SJSA1 (cell line): ENCODE results near the gene RBM6. TPM values are rescaled to one million over a fixed set of nuclear protein-coding genes. Genes with fewer than 3 reads are reported as not detected.
"Not testable (repeated sequence)": the region's sequence is repeated elsewhere in the genome, so short reads cannot be mapped to it uniquely, and the experiment has no call there.

ENCODE experiments used
- DNase-seq, 2 experiments: peaks; one replicate each; pipeline ENCODE4 v3.0.0-alpha.2; 2015 to 2020; ENCODE audit warnings: low spot score in 2 of 2, low read depth in 1 of 2
- H3K27ac ChIP-seq: fragments of 250-450 bp; sonication (Bioruptor Pico); 2 replicates; pipeline ENCODE4 v1.5.1; 2020; ENCODE audit warnings: mild to moderate bottlenecking, moderate library complexity
- H3K27me3 ChIP-seq: fragments of 250-450 bp; sonication (Bioruptor Pico); replicated peaks from 2 replicates; pipeline ENCODE4 v1.5.1; 2020; ENCODE audit warnings: mild to moderate bottlenecking, moderate library complexity
- H3K36me3 ChIP-seq: fragments of 250-450 bp; sonication (Bioruptor Pico); 2 replicates; pipeline ENCODE4 v1.5.1; 2020; ENCODE audit warnings: mild to moderate bottlenecking
- H3K4me1 ChIP-seq: fragments of 250-450 bp; sonication (Bioruptor Pico); replicated peaks from 2 replicates; pipeline ENCODE4 v1.6.1; 2021; ENCODE audit warnings: mild to moderate bottlenecking
- H3K4me3 ChIP-seq: fragments of 250-450 bp; sonication (Bioruptor Pico); 2 replicates; pipeline ENCODE4 v1.5.1; 2020; ENCODE audit warnings: mild to moderate bottlenecking
- H3K9me3 ChIP-seq: fragments of 250-450 bp; sonication (Bioruptor Pico); replicated peaks from 2 replicates; pipeline ENCODE4 v1.5.1; 2020; ENCODE audit warnings: mild to moderate bottlenecking
- total RNA-seq: library from RNA; depleted of rRNA; stranded (reverse); fragments of >200 nt; shearing (Covaris generic); gene quantifications from 2 replicates; pipeline ENCODE4 v1.2.3, GENCODE V29; 2014

The RBM6 gene
- total RNA-seq, 1 experiment from 2014 or later = 38.8 TPM

DNA sequence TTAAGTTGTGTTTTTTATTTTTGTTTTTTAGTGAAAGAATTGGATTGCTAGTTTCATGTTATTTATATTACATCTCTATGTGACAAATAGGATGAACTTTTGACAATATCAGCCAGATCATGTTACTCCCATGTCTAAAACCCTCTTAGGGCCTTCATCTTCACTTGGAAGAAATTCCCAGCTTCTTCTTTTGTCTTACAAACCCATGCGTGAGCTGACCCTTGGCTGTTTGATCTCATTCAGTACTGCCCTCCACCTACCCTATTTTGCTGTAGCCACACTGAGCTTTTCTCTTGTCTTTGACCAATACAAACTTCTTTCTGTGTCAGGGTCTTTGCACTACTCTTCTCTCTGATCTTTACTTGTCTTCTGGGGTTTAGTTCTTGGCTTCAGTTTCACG is 37.0 kb downstream of the RBM6 start:
- DNase-seq = no peak
- no peaks in the 10 kb centered on the region for H3K27me3 ChIP-seq
- no peak overlapping the region for H3K4me3 ChIP-seq
- H3K36me3 ChIP-seq = peaks cover 45% of the 10 kb centered on the region
- no peak overlapping the region for H3K27ac ChIP-seq
- H3K4me1 ChIP-seq = no peaks in the 10 kb centered on the region
- no peaks in the 10 kb centered on the region for H3K9me3 ChIP-seq

DNA sequence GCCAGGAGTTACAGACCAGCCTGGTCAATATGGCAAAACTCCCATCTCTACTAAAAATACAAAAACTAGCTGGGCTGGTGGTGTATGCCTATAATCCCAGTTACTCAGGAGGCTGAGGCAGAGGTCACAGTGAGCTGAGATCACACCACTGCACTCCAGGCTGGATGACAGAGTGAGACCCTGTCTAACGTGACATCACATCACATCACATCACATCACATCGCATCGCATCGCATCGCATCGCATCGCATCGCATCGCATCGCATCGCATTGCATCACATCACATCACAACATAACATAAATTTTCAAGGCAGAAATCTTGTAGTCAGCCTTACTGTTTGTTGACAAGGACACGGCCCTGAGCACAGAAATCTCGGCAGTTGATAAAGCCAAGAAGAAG is 44.4 kb downstream of the RBM6 start:
- Histone ChIP-seq H3K9me3 (no peaks in the 10 kb centered on the region), H3K4me3 (no peak overlapping the region), H3K36me3 (peaks cover 26% of the 10 kb centered on the region), H3K27ac (no peak overlapping the region), H3K4me1 (no peaks in the 10 kb centered on the region), H3K27me3 (no peaks in the 10 kb centered on the region)
- DNase-seq = no peak

DNA sequence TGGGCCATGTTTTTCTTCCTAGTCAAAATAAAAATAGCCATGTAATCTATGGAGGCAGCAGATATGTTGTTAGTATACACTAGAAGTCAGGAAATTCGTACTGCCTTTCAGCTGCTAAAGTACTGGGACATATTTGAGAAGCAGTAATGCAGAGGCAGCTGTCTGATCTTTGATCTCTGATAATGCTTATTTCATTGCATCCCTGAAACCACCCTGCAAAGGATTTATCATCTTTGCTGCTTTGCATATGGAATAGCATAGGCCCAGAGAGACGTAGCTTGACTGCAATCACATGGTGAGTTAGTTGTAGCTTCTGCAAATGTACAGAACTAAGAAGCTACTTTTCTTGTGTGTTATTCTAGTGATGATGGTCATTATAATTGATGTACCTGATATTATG is 52.4 kb downstream of the RBM6 start:
- Histone ChIP-seq H3K27me3 (no peaks in the 10 kb centered on the region), H3K36me3 (peaks cover 23% of the 10 kb centered on the region), H3K9me3 (no peaks in the 10 kb centered on the region), H3K4me1 (no peaks in the 10 kb centered on the region), H3K4me3 (no peak overlapping the region), H3K27ac (no peak overlapping the region)
- DNase-seq = no peak

DNA sequence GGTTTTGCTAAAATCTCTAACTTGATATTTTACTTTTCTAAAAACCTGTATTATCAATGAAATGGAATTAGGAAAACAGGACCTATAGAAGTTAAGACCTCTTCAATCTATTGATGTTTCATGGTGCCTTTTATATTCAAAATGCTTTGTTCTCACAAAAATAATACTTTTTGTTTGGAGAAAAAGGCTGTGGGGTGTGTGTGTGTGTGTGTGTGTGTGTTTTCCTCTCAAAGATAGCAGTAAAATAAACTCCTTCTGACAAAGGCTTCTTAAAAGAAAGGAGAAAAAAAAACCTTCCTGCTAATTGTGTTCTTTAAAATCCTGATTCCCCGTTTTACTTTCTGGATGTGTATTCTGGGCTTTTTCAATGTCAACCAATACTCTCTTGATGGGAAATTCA is 54.5 kb downstream of the RBM6 start:
- Histone ChIP-seq H3K36me3 (peaks cover 16% of the 10 kb centered on the region), H3K27ac (no peak overlapping the region), H3K27me3 (no peaks in the 10 kb centered on the region), H3K4me3 (no peak overlapping the region), H3K9me3 (no peaks in the 10 kb centered on the region), H3K4me1 (no peaks in the 10 kb centered on the region)
- DNase-seq = no peak

DNA sequence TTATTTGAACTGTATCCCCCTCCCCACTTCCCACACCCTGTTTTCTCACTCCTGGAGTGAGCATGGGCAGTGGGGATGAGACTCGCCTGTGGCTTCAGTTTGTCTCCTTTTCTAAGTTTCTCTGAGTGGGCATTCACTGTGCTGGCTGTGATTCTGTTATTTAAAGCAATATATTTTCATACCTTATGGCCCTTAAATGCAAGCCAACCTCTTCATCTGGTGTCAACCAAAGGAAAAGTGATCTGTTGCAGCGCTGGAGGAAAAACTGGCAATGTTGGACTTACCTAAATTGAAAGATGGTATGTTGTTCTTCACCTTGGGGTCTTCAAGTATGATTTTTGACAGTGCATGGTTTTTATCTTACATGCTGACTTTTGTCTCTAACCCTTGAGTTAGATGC is 56.1 kb downstream of the RBM6 start:
- Histone ChIP-seq H3K36me3 (peaks cover 14% of the 10 kb centered on the region), H3K27ac (no peak overlapping the region), H3K4me1 (no peaks in the 10 kb centered on the region), H3K27me3 (no peaks in the 10 kb centered on the region), H3K9me3 (no peaks in the 10 kb centered on the region), H3K4me3 (no peak overlapping the region)
- no peak for DNase-seq

DNA sequence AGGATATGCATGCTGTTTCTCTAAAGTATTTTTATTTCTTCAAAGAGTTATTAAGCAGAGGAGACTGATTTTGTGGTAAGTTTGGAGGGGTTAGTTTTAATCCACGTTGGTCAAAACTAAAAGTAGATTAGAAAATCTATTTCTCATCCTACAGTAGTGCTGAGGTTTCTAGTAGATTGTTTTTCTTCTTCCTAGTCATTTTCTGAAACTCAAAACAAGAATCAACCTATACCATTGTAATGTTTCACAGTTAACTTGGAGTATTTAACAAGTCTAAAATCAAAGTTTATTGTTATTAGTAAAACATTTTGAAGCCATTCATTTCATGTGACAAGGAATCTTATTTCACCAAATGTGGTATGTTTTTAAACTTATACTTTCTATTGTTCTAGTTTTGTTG is 57.9 kb downstream of the RBM6 start:
- no peak for DNase-seq
- H3K4me1 ChIP-seq = no peaks in the 10 kb centered on the region
- H3K27ac ChIP-seq = no peak overlapping the region
- H3K27me3 ChIP-seq = no peaks in the 10 kb centered on the region
- H3K4me3 ChIP-seq = no peak overlapping the region
- peaks cover 18% of the 10 kb centered on the region for H3K36me3 ChIP-seq
- no peaks in the 10 kb centered on the region for H3K9me3 ChIP-seq

DNA sequence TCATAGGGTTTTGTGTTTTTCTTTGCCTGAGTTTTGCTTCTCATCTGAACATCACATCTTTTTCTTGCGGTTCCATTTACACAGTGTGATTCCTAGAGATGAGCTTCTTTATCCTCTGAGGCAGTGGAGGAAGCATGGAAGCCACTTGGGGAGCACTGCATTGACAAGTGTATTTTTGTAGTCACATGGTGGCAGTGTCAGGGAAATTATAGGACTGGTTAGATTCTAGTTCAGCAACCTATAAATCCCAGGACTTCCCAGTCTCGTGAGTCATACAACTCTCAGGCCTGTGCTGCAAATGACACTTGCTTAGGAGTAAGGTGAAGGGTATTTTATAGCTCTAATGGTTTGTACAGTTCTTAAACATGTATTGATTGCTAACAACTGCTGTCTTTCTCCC is 58.4 kb downstream of the RBM6 start:
- no peak overlapping the region for H3K4me3 ChIP-seq
- H3K27me3 ChIP-seq = no peaks in the 10 kb centered on the region
- no peak for DNase-seq

DNA sequence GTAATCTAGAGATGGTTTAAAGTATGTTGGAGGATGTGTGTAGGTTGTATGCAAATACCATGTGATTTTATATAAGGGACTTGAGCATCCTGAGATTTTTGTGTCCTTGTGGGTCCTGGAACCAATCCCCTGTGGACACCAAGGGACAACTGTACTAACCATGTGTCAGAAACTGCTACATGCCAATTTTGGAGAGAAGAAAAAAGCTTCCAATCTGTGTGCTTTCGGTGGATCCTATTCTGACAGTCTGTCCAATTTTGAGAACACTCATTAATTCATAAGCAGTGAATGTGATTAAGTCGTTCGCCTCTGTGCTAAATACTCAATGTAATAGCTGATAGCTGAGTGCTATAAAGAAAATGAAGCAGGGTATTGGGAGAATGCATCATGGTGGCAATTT is 61.6 kb downstream of the RBM6 start:
- DNase-seq = no peak
- no peak overlapping the region for H3K4me3 ChIP-seq
- H3K27ac ChIP-seq = no peak overlapping the region
- H3K27me3 ChIP-seq = no peaks in the 10 kb centered on the region
- no peaks in the 10 kb centered on the region for H3K4me1 ChIP-seq
- peaks cover 30% of the 10 kb centered on the region for H3K36me3 ChIP-seq
- no peaks in the 10 kb centered on the region for H3K9me3 ChIP-seq

More for the DNA sequence above, 58.4 kb downstream of the RBM6 start:
- H3K4me1 ChIP-seq = no peaks in the 10 kb centered on the region
- H3K9me3 ChIP-seq = no peaks in the 10 kb centered on the region
- no peak overlapping the region for H3K27ac ChIP-seq
- peaks cover 18% of the 10 kb centered on the region for H3K36me3 ChIP-seq

DNA sequence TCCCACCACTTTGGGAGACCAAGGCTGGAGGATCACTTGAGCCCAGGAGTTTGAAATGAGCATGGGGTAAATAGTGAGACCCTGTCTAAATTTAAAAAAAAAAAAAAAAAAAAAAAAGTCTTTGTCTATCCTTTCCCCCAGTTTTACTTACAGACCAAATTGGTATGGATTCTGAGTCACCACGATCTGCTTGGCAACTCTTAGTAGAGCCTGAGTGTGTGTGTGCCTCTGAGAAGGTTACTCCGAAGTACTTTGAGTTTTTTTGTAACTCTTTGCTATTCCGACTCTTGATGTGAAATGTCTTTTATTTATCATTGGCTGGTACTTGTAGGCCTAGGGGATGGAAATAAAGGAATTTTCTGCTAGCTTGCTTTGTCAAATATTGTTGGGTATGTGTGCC is 63.3 kb downstream of the RBM6 start:
- DNase-seq = no peak
- H3K9me3 ChIP-seq = no peaks in the 10 kb centered on the region
- no peaks in the 10 kb centered on the region for H3K4me1 ChIP-seq
- H3K27me3 ChIP-seq = no peaks in the 10 kb centered on the region
- peaks cover 30% of the 10 kb centered on the region for H3K36me3 ChIP-seq
- no peak overlapping the region for H3K4me3 ChIP-seq
- no peak overlapping the region for H3K27ac ChIP-seq

DNA sequence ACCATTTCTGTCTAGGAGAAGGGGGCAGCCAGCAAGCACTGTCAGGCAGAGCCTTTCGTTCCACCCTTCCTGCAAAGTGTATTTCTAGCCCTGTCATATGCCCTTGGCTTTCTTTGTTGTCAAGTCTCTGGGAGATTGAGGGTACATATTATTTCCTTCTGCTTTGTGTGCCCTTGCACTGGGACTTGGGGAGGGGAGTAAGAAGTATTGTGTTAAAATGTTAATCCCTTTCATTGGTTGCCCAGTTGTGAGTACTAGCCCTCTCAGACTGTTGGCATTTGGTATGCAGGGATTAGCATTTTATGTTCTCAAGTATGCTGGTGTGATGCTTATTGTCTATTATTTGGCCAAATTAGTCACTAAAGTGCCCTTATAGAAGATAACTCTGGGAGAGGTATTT is 63.9 kb downstream of the RBM6 start:
- Histone ChIP-seq H3K4me1 (no peaks in the 10 kb centered on the region), H3K9me3 (no peaks in the 10 kb centered on the region), H3K27ac (no peak overlapping the region), H3K36me3 (peaks cover 30% of the 10 kb centered on the region), H3K27me3 (no peaks in the 10 kb centered on the region), H3K4me3 (no peak overlapping the region)
- no peak for DNase-seq

DNA sequence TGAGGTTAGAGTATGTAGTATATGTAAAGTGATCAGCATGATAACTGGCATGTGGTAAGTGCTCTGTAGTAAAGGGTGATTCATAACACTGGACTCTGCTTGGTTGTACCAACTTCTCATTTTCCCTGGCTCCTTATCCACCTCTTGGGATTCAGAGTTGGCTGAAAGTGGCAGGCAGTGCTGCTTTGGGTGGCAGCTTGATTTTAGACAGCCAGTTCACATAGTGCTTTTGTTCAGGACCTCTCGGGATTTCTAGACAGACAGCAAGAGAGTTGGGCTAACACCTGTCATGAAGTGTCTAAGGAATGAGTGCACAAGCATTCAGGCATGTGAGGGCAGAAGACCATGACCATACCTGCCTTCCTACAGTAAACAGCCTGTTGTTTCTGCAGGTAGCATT is 69.0 kb downstream of the RBM6 start:
- no peaks in the 10 kb centered on the region for H3K9me3 ChIP-seq
- no peak for DNase-seq
- H3K36me3 ChIP-seq = peaks cover 16% of the 10 kb centered on the region

DNA sequence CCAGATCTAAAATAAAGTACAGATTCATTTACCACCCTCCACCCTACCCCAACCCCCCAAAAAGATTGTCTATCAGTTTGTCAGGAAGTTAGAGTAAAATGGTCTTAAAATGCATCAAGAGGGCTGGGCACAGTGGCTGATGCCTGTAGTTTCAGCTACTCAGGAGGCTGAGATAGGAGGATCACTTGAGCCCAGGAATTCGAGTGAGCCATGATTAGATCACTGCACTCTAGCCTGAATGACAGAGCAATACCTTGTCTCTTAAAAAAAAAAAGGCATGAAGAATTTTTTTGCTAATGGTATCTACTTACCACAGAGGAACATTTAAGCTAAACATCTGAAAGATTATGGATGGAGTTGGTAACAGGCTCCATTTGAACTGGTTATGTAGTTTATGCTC is 71.0 kb downstream of the RBM6 start:
- H3K27me3 ChIP-seq = no peaks in the 10 kb centered on the region
- no peaks in the 10 kb centered on the region for H3K4me1 ChIP-seq
- no peak overlapping the region for H3K4me3 ChIP-seq
- no peaks in the 10 kb centered on the region for H3K9me3 ChIP-seq
- DNase-seq = no peak
- H3K27ac ChIP-seq = no peak overlapping the region
- H3K36me3 ChIP-seq = peaks cover 7% of the 10 kb centered on the region

More for the DNA sequence above, 69.0 kb downstream of the RBM6 start:
- H3K4me3 ChIP-seq = no peak overlapping the region
- H3K4me1 ChIP-seq = no peaks in the 10 kb centered on the region
- no peak overlapping the region for H3K27ac ChIP-seq
- no peaks in the 10 kb centered on the region for H3K27me3 ChIP-seq

DNA sequence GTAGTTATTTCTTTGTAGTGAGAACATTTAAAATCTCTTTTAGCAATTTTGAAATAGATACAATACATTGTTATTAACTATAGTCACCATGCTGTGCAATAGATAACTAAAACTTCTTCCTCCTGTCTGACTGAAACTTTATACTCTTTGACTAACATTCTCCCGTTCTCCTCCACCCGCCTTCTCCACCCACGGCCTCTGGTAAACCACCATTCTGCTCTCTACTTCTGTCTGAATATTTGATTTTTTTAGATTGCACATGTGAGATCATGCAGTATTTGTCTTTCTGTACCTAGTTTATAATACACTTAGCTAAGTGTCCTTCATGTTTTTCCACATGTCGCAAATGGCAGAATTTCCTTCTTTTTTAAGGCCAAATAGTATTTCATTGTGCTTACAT is 76.0 kb downstream of the RBM6 start:
- no peaks in the 10 kb centered on the region for H3K4me1 ChIP-seq
- peaks cover 13% of the 10 kb centered on the region for H3K36me3 ChIP-seq
- no peaks in the 10 kb centered on the region for H3K9me3 ChIP-seq
- no peaks in the 10 kb centered on the region for H3K27me3 ChIP-seq
- no peak overlapping the region for H3K27ac ChIP-seq
- H3K4me3 ChIP-seq = no peak overlapping the region
- DNase-seq = no peak

DNA sequence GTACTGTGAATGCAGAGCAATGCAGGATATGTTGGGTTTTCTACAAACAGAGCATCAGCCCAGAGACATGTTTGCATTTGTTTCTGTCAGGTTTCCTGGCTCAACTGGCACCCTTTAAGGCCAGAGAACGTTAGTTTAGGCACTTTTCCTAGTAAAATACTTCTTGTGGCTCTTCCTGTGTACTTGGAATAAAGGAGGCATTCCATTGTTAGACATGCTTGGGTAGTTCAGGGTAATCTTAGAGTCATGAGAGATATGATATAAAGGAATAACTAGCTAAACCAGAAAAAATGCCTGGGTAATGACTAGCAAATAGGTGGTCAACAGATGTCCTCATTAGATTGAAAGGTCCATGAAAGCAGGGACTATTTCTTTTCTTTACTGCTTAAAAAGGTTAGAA is 88.4 kb downstream of the RBM6 start:
- Histone ChIP-seq H3K4me1 (no peaks in the 10 kb centered on the region), H3K27ac (no peak overlapping the region), H3K27me3 (no peaks in the 10 kb centered on the region), H3K36me3 (peaks cover 9% of the 10 kb centered on the region), H3K4me3 (no peak overlapping the region), H3K9me3 (no peaks in the 10 kb centered on the region)
- no peak for DNase-seq

DNA sequence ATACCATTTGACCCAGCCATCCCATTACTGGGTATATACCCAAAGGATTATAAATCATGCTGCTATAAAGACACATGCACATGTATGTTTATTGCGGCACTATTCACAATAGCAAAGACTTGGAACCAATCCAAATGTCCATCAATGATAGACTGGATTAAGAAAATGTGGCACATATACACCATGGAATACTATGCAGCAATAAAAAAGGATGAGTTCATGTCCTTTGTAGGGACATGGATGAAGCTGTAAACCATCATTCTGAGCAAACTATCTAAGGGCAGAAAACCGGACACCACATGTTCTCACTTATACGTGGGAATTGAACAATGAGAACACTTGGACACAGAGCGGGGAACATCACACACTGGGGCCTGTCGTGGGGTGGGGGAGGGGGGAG is 91.3 kb downstream of the RBM6 start:
- H3K36me3 ChIP-seq, H3K9me3 ChIP-seq, H3K4me1 ChIP-seq, H3K27ac ChIP-seq, DNase-seq, H3K27me3 ChIP-seq, H3K4me3 ChIP-seq: not testable (repeated sequence)
